Esophagus squamous epithelium (tissue), 4 donors: ENCODE results near the gene DLGAP4.

ENCODE experiments used
- CTCF ChIP-seq, 6 experiments: fragments of 450-650 bp in 4 of 6; fragments of 200-600 bp in 2 of 6; sonication (generic) in 2 of 6; IDR thresholded peaks; one replicate each; pipeline ENCODE4 v1.5.1; 2016 to 2019; ENCODE audit warnings: antibody characterized with exemption in 6 of 6, mild to moderate bottlenecking in 4 of 6, moderate library complexity in 4 of 6
- POLR2A ChIP-seq, 4 donors: fragments of 450-650 bp; IDR thresholded peaks; one replicate each; pipeline ENCODE4 v1.6.1; 2017; ENCODE audit warnings: antibody characterized with exemption in 4 of 4, mild to moderate bottlenecking in 4 of 4, moderate library complexity in 3 of 4

- TF ChIP-seq POLR2A (IDR thresholded peaks at IDR 0.05) (no peak), CTCF (IDR thresholded peaks at IDR 0.05) (no peak)
These were observed 58.4 kb downstream of the DLGAP4 start for GRCh38 chr20:36364506-36364905.
